Measurements from ENCODE around the gene SPACA1. TPM values are rescaled to one million over a fixed set of nuclear protein-coding genes. Genes with fewer than 3 reads are reported as not detected.

The SPACA1 gene
- total and polyA plus RNA-seq, 7 donors = not detected

DNA sequence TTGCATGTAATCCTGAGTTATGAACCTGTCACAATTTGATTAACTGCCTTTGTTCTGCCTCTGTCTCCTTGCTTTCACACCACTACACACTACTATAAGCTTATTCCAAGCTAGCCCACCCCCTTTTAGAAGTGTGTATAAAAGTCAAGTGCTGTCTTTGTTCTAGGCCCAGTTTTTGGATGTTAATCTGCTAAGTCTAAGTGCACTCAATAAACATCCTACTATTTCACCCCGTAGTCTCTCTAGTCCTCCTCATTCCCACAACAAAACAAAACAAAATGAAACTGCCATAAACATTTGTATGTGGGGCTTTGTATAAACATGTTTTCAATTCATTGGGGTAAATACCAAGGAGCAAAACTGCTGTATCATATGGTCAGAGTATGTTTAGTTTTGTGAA lies 16.1 kb upstream of the SPACA1 start:
- WGBS, 2 donors = 82 to 84% methylated on average over 1 of the region's 1 CpG
- no peak for TF ChIP-seq EP300 (IDR thresholded peaks at IDR 0.05)
- TF ChIP-seq, protein P1, sequence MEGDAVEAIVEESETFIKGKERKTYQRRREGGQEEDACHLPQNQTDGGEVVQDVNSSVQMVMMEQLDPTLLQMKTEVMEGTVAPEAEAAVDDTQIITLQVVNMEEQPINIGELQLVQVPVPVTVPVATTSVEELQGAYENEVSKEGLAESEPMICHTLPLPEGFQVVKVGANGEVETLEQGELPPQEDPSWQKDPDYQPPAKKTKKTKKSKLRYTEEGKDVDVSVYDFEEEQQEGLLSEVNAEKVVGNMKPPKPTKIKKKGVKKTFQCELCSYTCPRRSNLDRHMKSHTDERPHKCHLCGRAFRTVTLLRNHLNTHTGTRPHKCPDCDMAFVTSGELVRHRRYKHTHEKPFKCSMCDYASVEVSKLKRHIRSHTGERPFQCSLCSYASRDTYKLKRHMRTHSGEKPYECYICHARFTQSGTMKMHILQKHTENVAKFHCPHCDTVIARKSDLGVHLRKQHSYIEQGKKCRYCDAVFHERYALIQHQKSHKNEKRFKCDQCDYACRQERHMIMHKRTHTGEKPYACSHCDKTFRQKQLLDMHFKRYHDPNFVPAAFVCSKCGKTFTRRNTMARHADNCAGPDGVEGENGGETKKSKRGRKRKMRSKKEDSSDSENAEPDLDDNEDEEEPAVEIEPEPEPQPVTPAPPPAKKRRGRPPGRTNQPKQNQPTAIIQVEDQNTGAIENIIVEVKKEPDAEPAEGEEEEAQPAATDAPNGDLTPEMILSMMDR (IDR thresholded peaks at IDR 0.05) = no peak
- TF ChIP-seq POLR2A (IDR thresholded peaks at IDR 0.05) = no peak
- no peak for TF ChIP-seq POLR2AphosphoS5 (IDR thresholded peaks at IDR 0.05)
- Histone ChIP-seq H3K27ac (no peak overlapping the region), H3K27me3 (no peaks in the 10 kb centered on the region), H3K9me3 (peaks cover 3 to 12% (median 5%) of the 10 kb centered on the region in 4 donors), H3K4me1 (no peaks in the 10 kb centered on the region), H3K36me3 (no peaks in the 10 kb centered on the region), H3K4me3 (no peak overlapping the region)
- intact Hi-C loops (cut with DNase I) = no loop called here
- no peak for DNase-seq

DNA sequence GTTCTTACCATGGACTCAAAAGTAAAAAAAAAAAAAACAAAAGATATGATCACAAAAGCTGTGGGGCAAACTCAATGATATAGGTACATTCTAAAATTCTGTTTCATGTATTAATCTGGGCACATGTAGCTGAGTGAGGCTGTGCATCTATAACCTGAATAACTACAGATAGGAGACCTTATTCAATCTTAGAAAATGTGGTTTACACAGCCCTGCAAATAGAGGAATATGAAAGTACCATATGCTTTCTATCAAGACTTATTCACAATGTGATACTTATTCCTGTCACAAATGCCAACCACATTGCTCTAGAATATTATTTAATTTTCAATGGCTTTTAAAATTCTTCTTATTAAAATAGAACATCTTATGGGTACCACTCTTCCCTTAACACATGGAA lies 3.1 kb upstream of the SPACA1 start:
- TF ChIP-seq EP300 (IDR thresholded peaks at IDR 0.05) (no peak), POLR2A (IDR thresholded peaks at IDR 0.05) (no peak), POLR2AphosphoS5 (IDR thresholded peaks at IDR 0.05) (no peak)
- TF ChIP-seq, protein P1 (IDR thresholded peaks at IDR 0.05) = no peak
- intact Hi-C loops (cut with DNase I) = no loop called here
- DNase-seq = no peak

DNA sequence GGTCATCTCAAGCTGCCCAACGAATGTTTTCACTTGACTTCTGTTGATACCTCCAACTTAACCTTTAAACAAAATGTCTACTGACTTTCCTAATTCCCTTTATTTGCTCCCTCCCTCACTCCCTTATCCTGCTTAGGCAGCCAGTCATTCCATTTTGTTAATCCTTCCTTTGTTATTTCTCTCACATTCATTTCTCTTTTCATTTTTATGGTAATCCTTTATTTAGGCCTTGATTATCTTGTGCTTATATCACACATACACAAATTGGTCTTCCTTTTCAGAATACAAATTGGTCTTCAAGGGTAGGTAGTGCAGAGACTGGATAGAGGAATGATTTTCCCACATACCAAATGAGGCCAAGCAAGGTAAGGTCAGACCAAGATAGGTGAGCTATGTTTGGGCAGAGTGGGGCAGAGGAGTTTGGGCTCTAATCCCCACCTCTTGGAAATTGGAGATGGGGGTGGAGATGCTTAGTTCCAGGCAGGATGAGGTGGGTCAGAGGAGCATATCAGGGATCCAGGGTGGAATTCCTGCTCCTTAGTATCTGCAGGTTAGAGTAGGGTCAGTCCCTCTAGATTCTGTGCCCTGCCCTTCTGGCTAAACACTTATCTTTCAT lies 2.0 kb upstream of the SPACA1 start:
- no peak for DNase-seq
- Histone ChIP-seq H3K36me3 (no peaks in the 10 kb centered on the region), H3K27me3 (no peaks in the 10 kb centered on the region), H3K4me1 (no peaks in the 10 kb centered on the region), H3K9me3 (no peaks in the 10 kb centered on the region), H3K4me3 (no peak overlapping the region), H3K27ac (no peak overlapping the region)
- TF ChIP-seq EP300 (IDR thresholded peaks at IDR 0.05) (no peak), POLR2A (IDR thresholded peaks at IDR 0.05) (no peak), POLR2AphosphoS5 (IDR thresholded peaks at IDR 0.05) (no peak)
- TF ChIP-seq, protein P1 (IDR thresholded peaks at IDR 0.05) = no peak
- WGBS, 2 donors = 83 to 88% methylated on average over 1 of the region's 1 CpG
- intact Hi-C loops (cut with DNase I) = no loop called here

More for the DNA sequence above, 3.1 kb upstream of the SPACA1 start:
- Histone ChIP-seq H3K27me3 (no peaks in the 10 kb centered on the region), H3K4me1 (peaks cover 0 to 6% (median 0%) of the 10 kb centered on the region in 4 donors), H3K9me3 (no peaks in the 10 kb centered on the region), H3K36me3 (no peaks in the 10 kb centered on the region), H3K27ac (no peak overlapping the region), H3K4me3 (no peak overlapping the region)

DNA sequence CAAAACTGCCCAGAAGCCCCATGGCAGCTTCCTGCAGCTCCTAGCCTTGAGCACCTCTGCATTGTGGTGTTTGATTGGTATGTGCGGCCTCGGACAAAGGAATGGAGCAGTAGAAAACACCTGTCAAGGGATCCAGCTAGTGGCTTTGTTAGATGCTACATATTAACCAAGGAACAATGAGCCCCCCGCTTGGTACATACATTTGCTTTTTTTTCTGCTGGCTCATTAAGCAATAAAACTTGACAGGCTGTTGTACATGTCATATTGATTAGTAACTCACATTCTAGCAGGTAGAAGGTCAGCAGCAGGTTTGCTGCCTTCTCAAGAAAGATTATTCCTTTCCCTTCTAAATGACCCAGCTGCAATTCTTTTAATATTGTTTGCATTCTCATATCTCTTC lies 937 bp downstream of the SPACA1 start:
- WGBS, 2 donors = 20 to 73% methylated on average over 3 of the region's 3 CpGs
- intact Hi-C loops (cut with DNase I) = no loop called here

More for the DNA sequence above, 937 bp downstream of the SPACA1 start:
- no peaks in the 10 kb centered on the region for H3K4me1 ChIP-seq
- DNase-seq = no peak
- no peak overlapping the region for H3K27ac ChIP-seq
- no peaks in the 10 kb centered on the region for H3K36me3 ChIP-seq
- H3K27me3 ChIP-seq = no peaks in the 10 kb centered on the region
- H3K9me3 ChIP-seq = no peaks in the 10 kb centered on the region
- no peak for TF ChIP-seq POLR2A (IDR thresholded peaks at IDR 0.05)
- TF ChIP-seq, protein P1 (IDR thresholded peaks at IDR 0.05) = no peak
- no peak for TF ChIP-seq POLR2AphosphoS5 (IDR thresholded peaks at IDR 0.05)
- no peak for TF ChIP-seq EP300 (IDR thresholded peaks at IDR 0.05)
- H3K4me3 ChIP-seq = no peak overlapping the region

Measured in sigmoid colon (tissue), 7 donors.